K562 (cell line): ENCODE data around the gene XCL2. TPM values are rescaled to one million over a fixed set of nuclear protein-coding genes. Genes with fewer than 3 reads are reported as not detected.

ENCODE experiments used
- ATAC-seq: fragments of 200-7000 bp; cut with Tn5 transposase; 3 replicates; pipeline ENCODE4 v1.9.1; 2020; ENCODE audit warnings: moderate library complexity
- BruUV-seq: library from RNA; stranded (reverse); fragments of 400-500 nt; replicated peaks from 2 replicates; lab custom pipeline; 2021; lab: Mats Ljungman, UMichigan
- CTCF ChIA-PET: fragments of 300-600 bp; formaldehyde crosslinking; extraction: SDS; loops from one replicate; lab custom pipeline; 2021; ENCODE audit warnings: low intra/inter-chr PET ratio; lab: Yijun Ruan, JAX
- POLR2A ChIA-PET: fragments of 300-600, 350-650 bp; sonication (Branson Sonifier 250); formaldehyde crosslinking; extraction: SDS; loops from one replicate; lab custom pipeline; 2021; ENCODE audit warnings: antibody characterized with exemption, inconsistent platforms; lab: Yijun Ruan, JAX
- DNase-seq, 4 experiments: peaks; one replicate each; pipeline versions ENCODE4 v3.0.0 to v3.0.0-alpha.2; 2011 to 2018; ENCODE audit warnings: low spot score in 3 of 4, mixed read lengths in 3 of 4; ENCODE audit errors: extremely low read depth in 1 of 4
- FAIRE-seq: peaks from 2 replicates; lab custom pipeline; 2011; peaks lifted over from hg19 to GRCh38; lab: Jason Lieb, UNC
- H2AFZ ChIP-seq: 2 replicates; pipeline ENCODE4 v1.6.0; 2011; ENCODE audit warnings: low read depth, low read length, control low read depth, inconsistent platforms
- H3K27ac ChIP-seq: fragments of 200-600 bp; 3 replicates; pipeline ENCODE4 v1.8.0; 2011; ENCODE audit warnings: low read depth, mild to moderate bottlenecking, control low read depth, inconsistent platforms, low read length, moderate library complexity, mixed read lengths; ENCODE audit errors: extremely low read depth
- H3K27me3 ChIP-seq, 2 experiments: fragments of 300-600 bp in 1 of 2; 2 replicates in 1 of 2; 3 replicates in 1 of 2; pipeline versions ENCODE4 v1.6.0 to v1.8.0; 2011; ENCODE audit warnings: inconsistent platforms in 2 of 2, low read length in 2 of 2, mild to moderate bottlenecking in 1 of 2, mixed read lengths in 1 of 2, moderate library complexity in 1 of 2; ENCODE audit not compliant: control insufficient read depth in 2 of 2, insufficient read depth in 2 of 2
- H3K36me3 ChIP-seq: fragments of 300-600 bp; 3 replicates; pipeline ENCODE4 v1.8.0; 2011; ENCODE audit warnings: mild to moderate bottlenecking, low read length, inconsistent platforms; ENCODE audit not compliant: control insufficient read depth, insufficient read depth
- H3K4me1 ChIP-seq, 2 experiments: fragments of 200-600 bp in 1 of 2; replicated peaks in 1 of 2; 2 replicates in 1 of 2; 3 replicates in 1 of 2; pipeline versions ENCODE4 v1.5.1 to v1.8.0; 2011; ENCODE audit warnings: inconsistent platforms in 2 of 2, low read length in 2 of 2, mild to moderate bottlenecking in 1 of 2, mixed read lengths in 1 of 2, moderate library complexity in 1 of 2; ENCODE audit not compliant: control insufficient read depth in 2 of 2, insufficient read depth in 2 of 2
- H3K4me2 ChIP-seq: 2 replicates; pipeline ENCODE4 v1.6.1; 2011; ENCODE audit warnings: low read length, control low read depth, inconsistent platforms, mixed read lengths; ENCODE audit not compliant: insufficient read depth
- H3K4me3 ChIP-seq: fragments of 200-600 bp; sonication (generic), shearing (Covaris generic); 2 replicates; pipeline ENCODE4 v1.5.1; 2016; ENCODE audit warnings: control low read depth, inconsistent platforms
- H3K79me2 ChIP-seq: fragments of 200-600 bp; 3 replicates; pipeline ENCODE4 v1.8.0; 2011; ENCODE audit warnings: low read length, inconsistent platforms; ENCODE audit not compliant: control insufficient read depth, insufficient read depth
- H3K9ac ChIP-seq, 2 experiments: 2 replicates each; pipeline versions ENCODE4 v1.6.0 to v1.6.1; 2011; ENCODE audit warnings: low read depth in 2 of 2, low read length in 2 of 2, control low read depth in 1 of 2, inconsistent platforms in 1 of 2, mild to moderate bottlenecking in 1 of 2, mixed read lengths in 1 of 2; ENCODE audit not compliant: insufficient read depth in 1 of 2
- H3K9me1 ChIP-seq: one replicate; pipeline ENCODE4 v1.6.0; 2011; ENCODE audit warnings: inconsistent platforms, mild to moderate bottlenecking, low read length, moderate library complexity; ENCODE audit not compliant: control insufficient read depth, insufficient read depth
- H3K9me3 ChIP-seq: replicated peaks from 2 replicates; pipeline ENCODE4 v1.5.1; 2011; ENCODE audit warnings: low read depth, low read length, inconsistent platforms; ENCODE audit not compliant: control insufficient read depth, insufficient read depth
- H4K20me1 ChIP-seq: replicated peaks from 2 replicates; pipeline ENCODE4 v1.6.1; 2011; ENCODE audit warnings: low read length, inconsistent platforms, mixed read lengths; ENCODE audit not compliant: control insufficient read depth, insufficient read depth
- C11orf30 ChIP-seq: fragments of 450-650 bp; IDR thresholded peaks from 2 replicates; pipeline ENCODE4 v1.6.1; 2016; ENCODE audit warnings: low read depth, mild to moderate bottlenecking
- CREBBP ChIP-seq: IDR thresholded peaks from one replicate; pipeline ENCODE4 v1.6.1; 2012; ENCODE audit warnings: low read depth, mild to moderate bottlenecking, control low read depth, inconsistent platforms, low read length
- FOXJ2 ChIP-seq: fragments of 200-800 bp; sonication (Bioruptor generic); IDR thresholded peaks from 2 replicates; pipeline ENCODE4 v1.6.1; 2016; ENCODE audit warnings: missing genetic modification characterization, missing compliant biosample characterization
- ZNF316 ChIP-seq: fragments of 450-650 bp; IDR thresholded peaks from 2 replicates; pipeline ENCODE4 v1.6.1; 2016
- WGBS: fragments of 100-300 bp; shearing (Covaris generic); methylation state at CpG from one replicate; pipeline ENCODE4 v1.1.6; 2016; ENCODE audit warnings: low coverage, mixed read lengths; ENCODE audit not compliant: insufficient coverage; ENCODE audit errors: missing lambda C conversion rate; 5-methylcytosine and 5-hydroxymethylcytosine counted together
- in situ Hi-C: fragments of 300-500 bp; cut with MboI; formaldehyde crosslinking; loops from 4 replicates; pipeline ENCODE4 v1.15.0; 2018; ENCODE audit warnings: inconsistent platforms, mixed read lengths
- intact Hi-C: fragments of 100-400 bp; cut with micrococcal nuclease; formaldehyde crosslinking; loops from 2 replicates; pipeline ENCODE4 v1.14.2; 2022
- polyA plus RNA-seq, 8 experiments: library from polyadenylated mRNA; depleted of rRNA in 4 of 8; stranded (reverse) in 5 of 8; unstranded in 3 of 8; fragments of >200 nt; fragmentation: Nextera tagmentation in 2 of 8; fragmentation: Illumina TruSeq in 1 of 8; extraction: Ambion mirVana in 2 of 8; extraction: Trizol in 1 of 8; gene quantifications; 2 replicates each; pipeline versions ENCODE4 v1.2.1 to v1.2.3, GENCODE V29; 2011 to 2014; ENCODE audit warnings: inconsistent platforms in 1 of 8, missing spikeins in 1 of 8
- total RNA-seq, 7 experiments: library from RNA; depleted of rRNA in 6 of 7; stranded (reverse); fragments of >200 nt in 6 of 7; fragmentation: Illumina TruSeq in 2 of 7; extraction: Trizol in 2 of 7; gene quantifications; 2 replicates each; pipeline versions ENCODE4 v1.2.1 to v1.2.3, GENCODE V29; 2011 to 2021; ENCODE audit warnings: low replicate concordance in 1 of 7
- TF ChIP-seq, protein P1 (sequence below), 2 experiments: fragments of 450-650 bp in 1 of 2; sonication (generic) in 1 of 2; formaldehyde crosslinking; conservative IDR thresholded peaks; 2 replicates each; pipeline versions ENCODE4 v1.4.0 to v1.8.1; 2020 to 2022; ENCODE audit warnings: mild to moderate bottlenecking in 1 of 2, missing genetic modification reagents in 1 of 2

XCL2 gene
- total and polyA plus RNA-seq, 9 of the 15 experiments (the other 6 are each of a cell fraction or from before 2014, with no cell fraction given), result not detected

GRCh38 chr1:168572633-168573032, 28.8 kb upstream of the XCL2 start:
- no peaks in the 10 kb centered on the region for H4K20me1 ChIP-seq
- no TSS peak for BruUV-seq
- in situ Hi-C loops (loop anchor here (10.0 kb wide), 1 partner anchor 228 kb away; no protein-coding TSS in a partner anchor), intact Hi-C loops (loop anchor here (5.0 kb wide), 1 partner anchor 230 kb away; no protein-coding TSS in a partner anchor)
- H3K4me2 ChIP-seq, result no peak overlapping the region
- H3K36me3 ChIP-seq, result no peaks in the 10 kb centered on the region
- no peak overlapping the region for H2AFZ ChIP-seq
- no peak for DNase-seq
- no peaks in the 10 kb centered on the region for H3K9me3 ChIP-seq
- FAIRE-seq, result no peak
- no peaks in the 10 kb centered on the region for H3K9me1 ChIP-seq
- H3K4me1 ChIP-seq, result no peaks in the 10 kb centered on the region
- ChIA-PET POLR2A (no interaction called here), CTCF (no interaction called here)
- peaks cover 0 to 3% of the 10 kb centered on the region in 2 experiments; a peak in 1 of 5 replicates for H3K27me3 ChIP-seq
- no peak overlapping the region for H3K27ac ChIP-seq
- no peaks in the 10 kb centered on the region for H3K79me2 ChIP-seq
- no peak overlapping the region for H3K4me3 ChIP-seq
- TF ChIP-seq C11orf30 (peak; percentile 26; the same call in 1 of the 2 replicates), ZNF316 (peak; percentile 40; the same call in 1 of the 2 replicates), CREBBP (no peak)
- ATAC-seq, result no peak
- 10% methylated on average over 3 of the region's 3 CpGs for WGBS
- H3K9ac ChIP-seq, result no peak overlapping the region

DNA sequence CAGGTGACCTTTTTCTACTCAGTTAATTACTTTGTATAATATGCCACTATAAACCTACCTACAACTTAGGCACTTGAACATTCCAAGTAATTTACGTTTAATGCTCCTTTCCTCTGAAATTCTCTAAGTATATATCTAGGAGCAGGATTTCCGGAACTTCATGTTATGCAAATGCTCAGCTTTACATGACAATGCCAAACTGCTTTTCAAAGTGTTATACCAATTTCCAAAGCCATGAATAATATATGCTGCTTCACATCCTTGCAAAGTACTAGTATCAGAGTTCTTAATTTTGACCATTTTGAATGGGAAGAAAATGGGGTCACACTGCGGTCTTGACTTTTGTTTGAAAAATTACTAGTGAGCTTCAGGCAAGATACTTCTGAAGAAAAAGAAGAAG, 26.9 kb upstream of the XCL2 start:
- no peak overlapping the region for H3K27ac ChIP-seq
- no peak for TF ChIP-seq FOXJ2 (tag)
- TF ChIP-seq, protein P1, sequence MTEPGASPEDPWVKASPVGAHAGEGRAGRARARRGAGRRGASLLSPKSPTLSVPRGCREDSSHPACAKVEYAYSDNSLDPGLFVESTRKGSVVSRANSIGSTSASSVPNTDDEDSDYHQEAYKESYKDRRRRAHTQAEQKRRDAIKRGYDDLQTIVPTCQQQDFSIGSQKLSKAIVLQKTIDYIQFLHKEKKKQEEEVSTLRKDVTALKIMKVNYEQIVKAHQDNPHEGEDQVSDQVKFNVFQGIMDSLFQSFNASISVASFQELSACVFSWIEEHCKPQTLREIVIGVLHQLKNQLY (CRISPR knock-in tag; conservative IDR thresholded peaks at IDR 0.05), result no peak
- FAIRE-seq (no peak), ATAC-seq (no peak), DNase-seq (no peak)
- H3K27me3 ChIP-seq, result peaks cover 0 to 3% of the 10 kb centered on the region in 2 experiments; a peak in 1 of 5 replicates
- in situ Hi-C loops, result loop anchor here (10.0 kb wide), 1 partner anchor 226 kb away; no protein-coding TSS in a partner anchor
- POLR2A ChIA-PET, result no interaction called here
- no TSS peak for BruUV-seq
- H3K4me1 ChIP-seq, result no peaks in the 10 kb centered on the region
- intact Hi-C loops, result loop anchor here (5.0 kb wide), 1 partner anchor 228 kb away; no protein-coding TSS in a partner anchor
- H3K4me2 ChIP-seq, result no peak overlapping the region
- H3K36me3 ChIP-seq, result no peaks in the 10 kb centered on the region
- no peaks in the 10 kb centered on the region for H3K79me2 ChIP-seq
- H3K4me3 ChIP-seq, result no peak overlapping the region
- no peak overlapping the region for H2AFZ ChIP-seq
- H4K20me1 ChIP-seq, result no peaks in the 10 kb centered on the region
- WGBS, result 5% methylated on average over 3 of the region's 3 CpGs
- no peaks in the 10 kb centered on the region for H3K9me3 ChIP-seq
- no peaks in the 10 kb centered on the region for H3K9me1 ChIP-seq
- CTCF ChIA-PET, result interaction anchor here (1.3 kb wide), 1 partner anchor 131 kb away, joined by 4 read pairs; no protein-coding TSS in a partner anchor
- no peak overlapping the region for H3K9ac ChIP-seq
